Heart right ventricle (tissue), 16 donors: Measurements from ENCODE around the gene INTS4. TPM values are rescaled to one million over a fixed set of nuclear protein-coding genes. Genes with fewer than 3 reads are reported as not detected.
"Not testable (repeated sequence)": the region's sequence is repeated elsewhere in the genome, so short reads cannot be mapped to it uniquely, and the experiment has no call there.

ENCODE experiments used
- ATAC-seq, 8 donors: fragments of 200-7000 bp; cut with Tn5 transposase; one replicate each; pipeline ENCODE4 v1.9.1; 2020; ENCODE audit warnings: mild to moderate bottlenecking in 8 of 8, moderate library complexity in 8 of 8, moderate number of reproducible peaks in 1 of 8
- DNase-seq, 2 donors: peaks; one replicate each; pipeline ENCODE4 v3.0.0-alpha.2; 2020
- H3K27ac ChIP-seq, 10 donors: fragments of 200-600 bp; sonication (generic) in 2 of 10; one replicate each; pipeline versions ENCODE4 v1.5.0 to v1.8.0; 2020 to 2022; ENCODE audit warnings: mild to moderate bottlenecking in 3 of 10
- H3K27me3 ChIP-seq, 7 donors: fragments of 200-600 bp; one replicate each; pipeline ENCODE4 v1.8.0; 2021 to 2022; ENCODE audit warnings: mild to moderate bottlenecking in 2 of 7
- H3K36me3 ChIP-seq, 9 donors: fragments of 200-600 bp; sonication (generic) in 1 of 9; one replicate each; pipeline versions ENCODE4 v1.5.0 to v1.8.0; 2020 to 2022; ENCODE audit warnings: mild to moderate bottlenecking in 2 of 9
- H3K4me1 ChIP-seq, 9 donors: fragments of 200-600 bp; sonication (generic) in 1 of 9; one replicate each; pipeline versions ENCODE4 v1.5.0 to v1.8.0; 2020 to 2022; ENCODE audit warnings: mild to moderate bottlenecking in 4 of 9
- H3K4me3 ChIP-seq, 10 donors: fragments of 200-600 bp; sonication (generic) in 2 of 10; one replicate each; pipeline versions ENCODE4 v1.5.0 to v1.8.0; 2020 to 2022; ENCODE audit warnings: mild to moderate bottlenecking in 7 of 10, moderate library complexity in 2 of 10
- H3K9me3 ChIP-seq, 11 donors: fragments of 200-600 bp in 10 of 11; sonication (generic) in 2 of 11; one replicate each; pipeline versions ENCODE4 v1.5.0 to v1.8.0; 2013 to 2022; ENCODE audit warnings: mild to moderate bottlenecking in 2 of 11, control low read depth in 1 of 11, moderate library complexity in 1 of 11
- CTCF ChIP-seq, 9 donors: fragments of 200-600 bp; sonication (generic) in 2 of 9; IDR thresholded peaks; one replicate each; pipeline versions ENCODE4 v1.5.0 to v1.8.0; 2021 to 2022; ENCODE audit warnings: antibody characterized with exemption in 9 of 9, mild to moderate bottlenecking in 5 of 9, moderate library complexity in 1 of 9
- WGBS, 2 donors: extraction: QIAGEN DNeasy Blood & Tissue Kit; methylation state at CpG; one replicate each; pipeline ENCODE4 v1.1.7; 2013; ENCODE audit warnings: inconsistent platforms in 1 of 2; 5-methylcytosine and 5-hydroxymethylcytosine counted together
- intact Hi-C, 10 donors: fragments of 100-400 bp; cut with DNase I; formaldehyde crosslinking; loops; one replicate each; pipeline versions ENCODE4 v1.11.1 to v1.14.2; 2022
- polyA plus RNA-seq, 2 donors: library from polyadenylated mRNA; stranded (reverse); fragments of 200-250 nt; gene quantifications; one replicate each; pipeline ENCODE4 v1.2.3, GENCODE V29; 2013
- total RNA-seq, 10 donors: library from RNA; stranded (reverse); fragmentation: NEBNext Ultra II Directional in 3 of 10; extraction: Animal tissue kit (Norgen Biotek cat#: 25700) in 3 of 10; gene quantifications; one replicate each; pipeline versions ENCODE4 v1.2.1 to v1.2.4, GENCODE V29; 2021 to 2023
- donor health status: Arrhythmogenic right ventricular cardiomyopathy.
- donor health status: ischemic (EF 13 %, LVEDD 7.1; RV severe dilation, severe dysfunction).
- donor health status: healthy with polysubstance abuse.
- donor health status: DM: no; HTN: yes; CAD: no.
- donor health status: DM: no; HTN: no; CAD: no.
- donor health status: ischemic (EF 25% LVEDD 6.9; RV normal size, moderate dysfunction).
- donor health status: ischemic (EF 25% LVEDD 5.7; RV mildly dilated, moderate dysfunction).
- donor health status: healthy.
- donor health status: DM: yes; HTN: yes; CAD: no.
- donor health status: Ischemic cardiomyopathy.
- donor health status: ischemic (EF 35%, LVEDD 5.7; RV mildly dilated, moderate dysfunction).
- donor health status: nonischemic (EF 11% LVEDD 7.7; RV severe dilation, severe dysfunction).
- donor health status: DM: yes; HTN: yes; CAD: no.
- donor health status: PGD.
- donor health status: ischemic (EF 29% LVEDD 5.4; RV normal size, mild dysfunction).
- donor health status: nonischemic (EF 23%, LVEDD 6.1; RV moderate dilation, normal function).

INTS4 gene
- total and polyA plus RNA-seq, 12 donors: 12.2 to 20.2 (median 16.1) TPM

- Histone ChIP-seq H3K9me3 (no peaks in the 10 kb centered on the region), H3K36me3 (no peaks in the 10 kb centered on the region), H3K4me1 (peaks cover 0 to 5% (median 3%) of the 10 kb centered on the region in 9 donors), H3K4me3 (no peak overlapping the region), H3K27me3 (peaks cover 0 to 7% (median 0%) of the 10 kb centered on the region in 7 donors), H3K27ac (no peak overlapping the region)
- WGBS, 2 donors: 0 to 4% methylated on average over 1 of the region's 1 CpG
- intact Hi-C loops: loop anchor here in 1 of 10 donors (5.0 kb wide), 1 partner anchor 47 kb away; no protein-coding TSS in a partner anchor
- DNase-seq (peak in 1 of 2 donors; percentile 25), ATAC-seq (peak in 7 of 8 donors; percentile 20 to 67 (median 53))
- TF ChIP-seq CTCF (IDR thresholded peaks at IDR 0.05): peak; percentile 16 to 65 (median 58)
Observed at GRCh38 chr11:78000193-78000592, 5.7 kb upstream of the INTS4 start.

- TF ChIP-seq CTCF (IDR thresholded peaks at IDR 0.05): no peak
- no peak overlapping the region for H3K4me3 ChIP-seq
- H3K9me3 ChIP-seq: no peaks in the 10 kb centered on the region
- intact Hi-C loops: loop anchor here in 5 of 10 donors (5.0 to 10.0 kb wide), 3 partner anchors 45 to 175 kb away; partner anchors contain the start of genes AAMDC (in 2 of the 5) and RSF1 (in 2 of the 5)
- H3K4me1 ChIP-seq: peaks cover 0 to 7% (median 5%) of the 10 kb centered on the region in 9 donors
- no peaks in the 10 kb centered on the region for H3K36me3 ChIP-seq
- peaks cover 0 to 7% (median 0%) of the 10 kb centered on the region in 7 donors for H3K27me3 ChIP-seq
- H3K27ac ChIP-seq: no peak overlapping the region
- DNase-seq (no peak), ATAC-seq (no peak)
- WGBS, 2 donors: 97 to 100% methylated on average over 1 of the region's 1 CpG
Observed at GRCh38 chr11:77999446-78000030, 5.1 kb upstream of the INTS4 start.

GRCh38 chr11:77993902-77994301 lies 566 bp downstream of the INTS4 start:
- intact Hi-C loops: loop anchor here in 9 of 10 donors (1.0 to 10.0 kb wide), 6 partner anchors 51 to 174 kb away; partner anchors contain the start of genes RSF1 (in 7 of the 9) and AAMDC (in 6 of the 9)
- DNase-seq (no peak), ATAC-seq (no peak)
- peaks cover 6 to 30% (median 21%) of the 10 kb centered on the region in 9 donors for H3K4me1 ChIP-seq
- peak overlapping the region; percentile 52 to 79 (median 72) for H3K4me3 ChIP-seq
- no peaks in the 10 kb centered on the region for H3K9me3 ChIP-seq
- H3K27ac ChIP-seq: peak overlapping the region in 8 of 10 donors; percentile 60 to 91 (median 84)
- H3K36me3 ChIP-seq: peaks cover 0 to 26% (median 7%) of the 10 kb centered on the region in 9 donors
- no peak for TF ChIP-seq CTCF (IDR thresholded peaks at IDR 0.05)
- no peaks in the 10 kb centered on the region for H3K27me3 ChIP-seq
- 5 to 6% methylated on average over 11 of the region's 11 CpGs for WGBS, 2 donors

GRCh38 chr11:77990981-77991380 lies 3.5 kb downstream of the INTS4 start:
- intact Hi-C loops: loop anchor here in 6 of 10 donors (5.0 to 10.0 kb wide), 3 partner anchors 54 to 169 kb away; partner anchors contain the start of genes AAMDC (in 4 of the 6) and RSF1 (in 4 of the 6)
- Histone ChIP-seq H3K27ac (no peak overlapping the region), H3K4me1 (peaks cover 6 to 30% (median 21%) of the 10 kb centered on the region in 9 donors), H3K36me3 (peaks cover 0 to 55% (median 9%) of the 10 kb centered on the region in 9 donors), H3K4me3 (no peak overlapping the region), H3K9me3 (peaks cover 0 to 5% (median 0%) of the 10 kb centered on the region in 11 donors), H3K27me3 (no peaks in the 10 kb centered on the region)
- WGBS, 2 donors: 93% methylated on average over 5 of the region's 5 CpGs
- DNase-seq (no peak), ATAC-seq (no peak)
- TF ChIP-seq CTCF (IDR thresholded peaks at IDR 0.05): no peak

- H3K27ac ChIP-seq, H3K9me3 ChIP-seq, H3K4me1 ChIP-seq, ATAC-seq, H3K4me3 ChIP-seq, DNase-seq, H3K27me3 ChIP-seq, intact Hi-C loops: not testable (repeated sequence)
- WGBS, 2 donors: 97% methylated on average over 8 of the region's 8 CpGs
- H3K36me3 ChIP-seq: peaks cover 0 to 93% (median 9%) of the 10 kb centered on the region in 9 donors
Observed at GRCh38 chr11:77986456-77986855, 8.0 kb downstream of the INTS4 start.
